PC-3 (cell line): ENCODE measurements around the gene HS3ST4.

Experiments
- EZH2 ChIP-seq: fragments of 300-600 bp; sonication (generic); IDR thresholded peaks from one replicate; pipeline ENCODE4 v1.6.1; 2017; ENCODE audit warnings: antibody characterized with exemption, mild to moderate bottlenecking, low read length; ENCODE audit not compliant: unreplicated experiment
- TF ChIP-seq, protein P1 (sequence below): fragments of 300-600 bp; sonication (generic); conservative IDR thresholded peaks from 2 replicates; pipeline ENCODE4 v1.5.1; 2017; ENCODE audit warnings: antibody characterized with exemption, low read depth, mild to moderate bottlenecking, low read length

DNA sequence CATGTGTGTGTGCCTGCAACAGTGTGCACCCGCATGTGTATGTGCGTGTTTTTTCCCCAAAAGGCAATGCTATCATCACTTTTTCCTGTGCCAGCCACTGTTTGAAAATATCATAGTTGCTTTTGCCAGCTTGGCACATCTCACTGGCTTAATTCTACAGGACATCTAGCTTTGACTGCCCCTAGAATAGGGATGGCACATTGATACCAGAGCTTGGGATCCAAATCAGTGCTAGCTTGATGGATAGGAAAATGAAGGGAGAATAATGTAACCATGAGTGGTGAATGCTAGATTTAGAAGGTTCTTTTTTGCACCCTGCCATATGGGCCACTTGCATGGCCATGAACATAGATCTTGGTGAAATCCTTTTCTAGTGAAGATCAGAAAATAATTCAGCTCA is 72.7 kb downstream of the HS3ST4 start:
- TF ChIP-seq EZH2 = no peak
- TF ChIP-seq, protein P1, sequence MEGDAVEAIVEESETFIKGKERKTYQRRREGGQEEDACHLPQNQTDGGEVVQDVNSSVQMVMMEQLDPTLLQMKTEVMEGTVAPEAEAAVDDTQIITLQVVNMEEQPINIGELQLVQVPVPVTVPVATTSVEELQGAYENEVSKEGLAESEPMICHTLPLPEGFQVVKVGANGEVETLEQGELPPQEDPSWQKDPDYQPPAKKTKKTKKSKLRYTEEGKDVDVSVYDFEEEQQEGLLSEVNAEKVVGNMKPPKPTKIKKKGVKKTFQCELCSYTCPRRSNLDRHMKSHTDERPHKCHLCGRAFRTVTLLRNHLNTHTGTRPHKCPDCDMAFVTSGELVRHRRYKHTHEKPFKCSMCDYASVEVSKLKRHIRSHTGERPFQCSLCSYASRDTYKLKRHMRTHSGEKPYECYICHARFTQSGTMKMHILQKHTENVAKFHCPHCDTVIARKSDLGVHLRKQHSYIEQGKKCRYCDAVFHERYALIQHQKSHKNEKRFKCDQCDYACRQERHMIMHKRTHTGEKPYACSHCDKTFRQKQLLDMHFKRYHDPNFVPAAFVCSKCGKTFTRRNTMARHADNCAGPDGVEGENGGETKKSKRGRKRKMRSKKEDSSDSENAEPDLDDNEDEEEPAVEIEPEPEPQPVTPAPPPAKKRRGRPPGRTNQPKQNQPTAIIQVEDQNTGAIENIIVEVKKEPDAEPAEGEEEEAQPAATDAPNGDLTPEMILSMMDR = no peak
